GM19455 (cell line): ENCODE results near the gene LRRK1.
"Not testable (repeated sequence)": the region's sequence is repeated elsewhere in the genome, so short reads cannot be mapped to it uniquely, and the experiment has no call there.

Source experiments
- ATAC-seq: cut with Tn5 transposase; IDR thresholded peaks from one replicate; pipeline ENCODE4 v1.9.1; 2021; ENCODE audit not compliant: unreplicated experiment

LRRK1 gene

GRCh38 chr15:101066501-101067408, 147.6 kb downstream of the LRRK1 start:
- no peak for ATAC-seq

GRCh38 chr15:101067660-101068522, 148.7 kb downstream of the LRRK1 start:
- ATAC-seq, result no peak

- no peak for ATAC-seq
Measured at GRCh38 chr15:101068523-101068960, 149.4 kb downstream of the LRRK1 start.

GRCh38 chr15:101068961-101069653, 149.9 kb downstream of the LRRK1 start:
- ATAC-seq, result no peak

GRCh38 chr15:101069654-101069973, 150.5 kb downstream of the LRRK1 start:
- no peak for ATAC-seq

- no peak for ATAC-seq
Measured at GRCh38 chr15:101070024-101070423, 150.9 kb downstream of the LRRK1 start.

DNA sequence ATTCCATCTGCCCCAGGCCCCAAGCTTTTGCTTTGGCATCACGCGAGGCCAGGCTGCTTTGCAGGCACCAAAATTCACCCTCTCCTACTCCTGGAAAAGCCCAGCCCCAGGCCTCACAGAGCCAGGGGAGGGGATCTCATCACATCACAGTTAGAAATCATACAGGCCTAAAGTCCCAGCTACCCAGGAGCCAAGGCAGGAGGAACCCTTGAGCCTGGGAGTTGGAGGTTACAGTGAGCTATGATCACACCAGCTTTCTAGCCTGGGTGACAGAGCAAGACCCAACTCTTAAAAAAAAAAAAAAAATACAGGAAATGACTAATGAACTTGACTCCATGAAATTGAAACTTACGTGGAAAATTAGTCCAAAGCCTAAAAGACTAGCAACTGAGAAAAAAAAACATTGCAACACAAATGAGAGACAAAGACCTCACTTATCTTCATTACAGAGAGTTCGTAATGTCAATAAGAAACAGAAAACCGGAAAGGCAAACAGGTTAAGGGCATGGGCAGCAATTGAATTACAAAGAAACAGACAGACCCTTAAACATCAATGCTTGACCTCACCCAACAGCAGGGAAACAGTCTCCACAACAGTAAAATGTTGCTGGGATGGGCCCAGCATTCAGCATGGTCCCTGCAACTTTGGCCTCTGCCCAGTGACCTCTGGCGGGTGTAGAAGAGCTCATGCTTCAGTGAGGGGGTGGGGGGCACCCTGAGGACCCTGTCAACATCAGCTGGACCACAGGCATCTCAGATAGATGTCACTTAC, 151.5 kb downstream of the LRRK1 start:
- no peak for ATAC-seq

GRCh38 chr15:101071651-101072050, 152.5 kb downstream of the LRRK1 start:
- ATAC-seq, result no peak

DNA sequence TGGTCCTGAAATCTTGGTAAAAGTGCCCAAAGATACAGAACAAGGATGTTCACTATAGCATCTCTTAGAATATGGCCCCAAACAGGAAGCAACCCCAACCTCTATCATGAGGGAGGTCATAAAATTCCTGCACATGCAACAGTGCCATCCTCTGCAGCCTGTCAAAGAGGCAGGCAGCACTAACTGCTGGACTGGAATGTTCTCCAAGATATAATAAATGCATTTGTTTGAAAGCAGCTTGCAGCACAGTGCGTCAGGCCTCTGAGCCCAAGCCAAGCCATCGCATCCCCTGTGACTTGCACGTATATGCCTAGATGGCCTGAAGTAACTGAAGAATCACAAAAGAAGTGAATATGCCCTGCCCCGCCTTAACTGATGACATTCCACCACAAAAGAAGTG, 153.1 kb downstream of the LRRK1 start:
- ATAC-seq, result not testable (repeated sequence)

DNA sequence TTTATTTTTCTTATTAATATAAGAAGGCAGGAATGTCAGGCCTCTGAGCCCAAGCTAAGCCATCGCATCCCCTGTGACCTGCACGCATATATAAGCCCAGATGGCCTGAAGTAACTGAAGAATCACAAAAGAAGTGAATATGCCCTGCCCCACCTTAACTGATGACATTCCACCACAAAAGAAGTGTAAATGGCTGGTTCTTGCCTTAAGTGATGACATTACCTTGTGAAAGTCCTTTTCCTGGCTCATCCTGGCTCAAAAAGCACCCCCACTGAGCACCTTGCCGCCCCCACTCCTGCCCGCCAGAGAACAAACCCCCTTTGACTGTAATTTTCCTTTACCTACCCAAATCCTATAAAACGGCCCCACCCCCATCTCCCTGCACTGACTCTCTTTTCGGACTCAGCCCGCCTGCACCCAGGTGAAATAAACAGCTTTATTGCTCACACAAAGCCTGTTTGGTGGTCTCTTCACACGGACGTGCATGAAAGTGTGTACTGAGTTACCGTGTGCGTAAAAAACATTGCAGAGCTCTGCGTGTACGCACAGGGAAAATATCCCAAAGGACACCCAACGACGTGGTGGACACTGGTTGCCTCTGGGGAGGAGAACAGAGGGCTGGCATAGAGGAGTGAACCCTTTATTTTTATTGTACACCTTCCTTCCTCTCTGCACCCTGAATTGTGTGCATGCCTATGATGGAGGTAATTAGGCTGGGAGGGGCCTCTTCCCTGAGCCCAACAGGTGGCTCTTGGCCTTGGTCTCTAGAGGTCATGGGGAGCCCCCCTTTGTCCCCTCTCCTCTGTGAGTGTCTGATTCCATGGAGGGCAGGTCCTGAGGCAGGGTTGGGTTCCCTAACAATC, 158.9 kb downstream of the LRRK1 start:
- not testable (repeated sequence) for ATAC-seq

GRCh38 chr15:101078669-101079323, 159.6 kb downstream of the LRRK1 start:
- no peak for ATAC-seq

DNA sequence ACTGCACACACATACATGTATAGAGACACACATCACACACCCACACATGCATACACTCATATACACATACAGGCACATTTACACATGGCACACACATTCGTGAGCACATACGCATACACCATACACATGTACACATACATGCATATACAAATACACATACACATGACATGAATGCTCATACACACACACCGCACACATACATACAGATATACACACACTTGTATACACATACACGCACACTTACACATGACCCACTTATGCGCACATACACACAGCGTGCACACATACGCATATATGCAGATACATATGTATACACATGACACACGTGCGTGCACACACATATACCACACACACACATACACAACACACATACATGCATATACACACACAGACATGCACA, 162.7 kb downstream of the LRRK1 start:
- no peak for ATAC-seq

- ATAC-seq, result no peak
Measured at GRCh38 chr15:101083336-101084045, 164.3 kb downstream of the LRRK1 start.

DNA sequence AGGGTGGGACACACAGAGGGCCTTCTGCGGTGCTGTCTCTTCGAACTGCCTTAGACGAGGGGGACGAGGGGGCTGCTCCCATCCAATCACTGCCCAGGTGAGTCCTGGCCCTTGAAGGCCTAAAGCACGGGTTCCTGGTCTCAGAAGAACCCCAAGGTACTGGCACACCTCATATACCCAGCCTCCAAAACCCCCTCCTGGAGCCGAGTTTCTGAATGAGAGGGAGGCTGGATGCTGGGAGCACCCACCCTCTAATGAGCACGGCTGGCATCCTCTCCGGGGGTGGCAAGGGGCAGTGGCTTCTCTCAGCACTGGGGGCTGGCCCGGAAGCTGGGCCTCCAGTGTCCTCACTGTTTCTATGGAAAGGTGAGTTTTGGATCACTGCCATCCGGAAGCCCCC, 165.6 kb downstream of the LRRK1 start:
- no peak for ATAC-seq

GRCh38 chr15:101085311-101085700, 166.1 kb downstream of the LRRK1 start:
- no peak for ATAC-seq

DNA sequence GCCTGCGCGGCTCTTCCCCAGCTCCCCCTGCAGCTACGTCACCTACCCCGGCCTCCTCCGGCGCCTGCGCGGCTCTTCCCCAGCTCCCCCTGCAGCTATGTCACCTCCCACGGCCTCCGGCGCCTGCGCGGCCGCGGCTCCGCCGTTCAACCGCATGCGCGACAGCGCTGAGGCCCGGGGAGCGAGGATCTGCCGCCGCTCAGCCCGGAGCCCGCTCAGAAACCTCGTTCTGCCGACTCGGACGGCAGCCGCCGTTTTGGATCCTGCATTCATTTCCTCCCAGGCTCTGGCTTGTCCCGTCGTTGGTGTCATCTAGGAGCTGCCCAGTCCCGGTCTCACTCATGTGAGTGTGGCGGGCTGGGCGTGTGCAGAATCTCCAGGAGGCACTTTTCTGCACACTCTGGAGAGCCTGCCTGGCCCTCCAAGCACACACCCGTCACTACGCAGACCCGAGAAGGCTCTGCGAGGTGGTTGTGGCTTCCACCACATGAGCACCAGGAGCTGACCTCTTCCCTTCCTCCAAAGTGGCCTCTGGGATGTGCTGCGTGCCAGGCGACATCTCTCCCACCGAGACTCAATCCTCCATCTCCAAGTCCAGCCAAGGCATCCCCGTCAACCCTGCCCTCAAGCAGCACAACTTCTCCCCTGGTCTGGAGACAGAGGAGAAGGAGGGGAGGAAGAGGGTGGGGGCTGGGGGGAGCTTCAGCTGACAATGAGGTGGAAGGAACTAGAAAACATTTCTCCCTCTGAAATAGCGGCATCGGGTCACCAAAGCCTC, 167.4 kb downstream of the LRRK1 start:
- ATAC-seq, result no peak

- ATAC-seq, result no peak
Measured at GRCh38 chr15:101087172-101087769, 168.1 kb downstream of the LRRK1 start.
